SJSA1 (cell line): Measurements from ENCODE around the gene LRRIQ4. TPM values are rescaled to one million over a fixed set of nuclear protein-coding genes. Genes with fewer than 3 reads are reported as not detected.

Source experiments
- DNase-seq, 2 experiments: peaks; one replicate each; pipeline ENCODE4 v3.0.0-alpha.2; 2015 to 2020; ENCODE audit warnings: low spot score in 2 of 2, low read depth in 1 of 2
- H3K27ac ChIP-seq: fragments of 250-450 bp; sonication (Bioruptor Pico); 2 replicates; pipeline ENCODE4 v1.5.1; 2020; ENCODE audit warnings: mild to moderate bottlenecking, moderate library complexity
- H3K27me3 ChIP-seq: fragments of 250-450 bp; sonication (Bioruptor Pico); replicated peaks from 2 replicates; pipeline ENCODE4 v1.5.1; 2020; ENCODE audit warnings: mild to moderate bottlenecking, moderate library complexity
- H3K36me3 ChIP-seq: fragments of 250-450 bp; sonication (Bioruptor Pico); 2 replicates; pipeline ENCODE4 v1.5.1; 2020; ENCODE audit warnings: mild to moderate bottlenecking
- H3K4me1 ChIP-seq: fragments of 250-450 bp; sonication (Bioruptor Pico); replicated peaks from 2 replicates; pipeline ENCODE4 v1.6.1; 2021; ENCODE audit warnings: mild to moderate bottlenecking
- H3K4me3 ChIP-seq: fragments of 250-450 bp; sonication (Bioruptor Pico); 2 replicates; pipeline ENCODE4 v1.5.1; 2020; ENCODE audit warnings: mild to moderate bottlenecking
- H3K9me3 ChIP-seq: fragments of 250-450 bp; sonication (Bioruptor Pico); replicated peaks from 2 replicates; pipeline ENCODE4 v1.5.1; 2020; ENCODE audit warnings: mild to moderate bottlenecking
- total RNA-seq: library from RNA; depleted of rRNA; stranded (reverse); fragments of >200 nt; shearing (Covaris generic); gene quantifications from 2 replicates; pipeline ENCODE4 v1.2.3, GENCODE V29; 2014; rRNA removed

Gene LRRIQ4
- total RNA-seq, 1 experiment from 2014 or later, result not detected

- no peaks in the 10 kb centered on the region for H3K4me1 ChIP-seq
- no peaks in the 10 kb centered on the region for H3K36me3 ChIP-seq
- no peaks in the 10 kb centered on the region for H3K27me3 ChIP-seq
- no peak overlapping the region for H3K4me3 ChIP-seq
- H3K27ac ChIP-seq, result no peak overlapping the region
- no peaks in the 10 kb centered on the region for H3K9me3 ChIP-seq
- DNase-seq, result no peak
Observed at GRCh38 chr3:169880576-169881250, 68.0 kb downstream of the LRRIQ4 start.

DNA sequence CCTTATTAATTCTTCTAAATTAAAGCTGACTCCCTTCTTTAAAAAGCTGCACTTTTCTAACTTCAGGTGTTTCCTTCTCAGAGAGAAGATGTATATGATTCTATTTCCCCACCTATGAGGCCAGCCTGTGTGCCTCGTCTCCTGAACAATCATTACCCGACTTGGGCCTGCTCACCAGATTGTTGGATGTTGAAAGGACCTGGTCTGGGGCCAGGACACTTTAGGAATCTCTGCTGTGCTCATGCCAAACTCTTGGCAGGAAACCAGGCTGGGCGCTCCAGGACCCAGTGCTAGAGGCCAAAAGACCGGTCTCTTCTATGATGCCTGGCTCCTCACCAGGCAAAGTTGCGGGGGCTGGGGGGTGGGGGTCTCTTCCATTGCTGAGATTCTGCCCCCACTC lies 74.0 kb downstream of the LRRIQ4 start:
- DNase-seq, result no peak
- Histone ChIP-seq H3K27ac (no peak overlapping the region), H3K4me3 (no peak overlapping the region), H3K27me3 (no peaks in the 10 kb centered on the region), H3K9me3 (no peaks in the 10 kb centered on the region), H3K4me1 (no peaks in the 10 kb centered on the region), H3K36me3 (no peaks in the 10 kb centered on the region)

Other genes starting within 250 kb of the LRRIQ4 start
- gene MECOM, start 149.2 kb upstream of the LRRIQ4 start, total RNA-seq, result 9.0 and 17.2 TPM in 2 replicates
- 50.9 and 61.5 TPM in 2 replicates for gene TERC, start 47.8 kb upstream of the LRRIQ4 start, total RNA-seq
- gene ACTRT3, start 43.3 kb upstream of the LRRIQ4 start, total RNA-seq, result 2.2 and 2.4 TPM in 2 replicates
- 14.8 and 18.3 TPM in 2 replicates for gene MYNN, start 39.5 kb upstream of the LRRIQ4 start, total RNA-seq
- gene LRRC34, start within 50 bp of the LRRIQ4 start, total RNA-seq, result not detected in 2 replicates
- not detected in 2 replicates for gene LRRC31, start 57.1 kb downstream of the LRRIQ4 start, total RNA-seq
- gene SAMD7, start 98.7 kb downstream of the LRRIQ4 start, total RNA-seq, result not detected in 2 replicates
- gene SEC62, start 153.9 kb downstream of the LRRIQ4 start, total RNA-seq, result 30.8 and 39.3 TPM in 2 replicates
- gene GPR160, start 225.1 kb downstream of the LRRIQ4 start, total RNA-seq, result 0.89 TPM in 1 of 2 replicates, not detected in the other